ENCODE measurements around the gene LTBR.
A peak's percentile ranks its signal among the peaks of the same experiment; 100 is the strongest.
"Not testable (repeated sequence)": the region's sequence is repeated elsewhere in the genome, so short reads cannot be mapped to it uniquely, and the experiment has no call there.

Gene LTBR

GRCh38 chr12:6425590-6426531, 41.9 kb downstream of the LTBR start:
- no peak for TF ChIP-seq TAF1 (IDR thresholded peaks at IDR 0.05; ENCODE audit: borderline replicate concordance, low read depth, low read length)
- no peak for TF ChIP-seq POLR2AphosphoS5 (IDR thresholded peaks at IDR 0.05; ENCODE audit: low read depth, low read length)
- no peak for TF ChIP-seq POLR2A (IDR thresholded peaks at IDR 0.05; ENCODE audit: low read depth, low read length)
- DNase-seq (ENCODE audit: insufficient read length) (no peak), FAIRE-seq (peak; percentile 57)

- DNase-seq (ENCODE audit: insufficient read length), result peak; percentile 52
- peak; percentile 88 for FAIRE-seq
- TF ChIP-seq POLR2A (IDR thresholded peaks at IDR 0.05; ENCODE audit: low read depth, low read length) (no peak; the same call in 1 of the 2 replicates), POLR2AphosphoS5 (IDR thresholded peaks at IDR 0.05; ENCODE audit: low read depth, low read length) (peak; percentile 4; the same call in 1 of the 2 replicates), TAF1 (IDR thresholded peaks at IDR 0.05; ENCODE audit: borderline replicate concordance, low read depth, low read length) (no peak)
Observed at GRCh38 chr12:6426882-6427671, 43.1 kb downstream of the LTBR start.

- not testable (repeated sequence) for FAIRE-seq; DNase-seq (ENCODE audit: insufficient read length)
Observed at GRCh38 chr12:6427796-6428195, 43.8 kb downstream of the LTBR start.

GRCh38 chr12:6428326-6428725, 44.4 kb downstream of the LTBR start:
- FAIRE-seq (peak; percentile 66), DNase-seq (ENCODE audit: insufficient read length) (no peak)
- no peak for TF ChIP-seq TAF1 (IDR thresholded peaks at IDR 0.05; ENCODE audit: borderline replicate concordance, low read depth, low read length)
- TF ChIP-seq POLR2A (IDR thresholded peaks at IDR 0.05; ENCODE audit: low read depth, low read length), result no peak
- TF ChIP-seq POLR2AphosphoS5 (IDR thresholded peaks at IDR 0.05; ENCODE audit: low read depth, low read length), result no peak

- DNase-seq (ENCODE audit: insufficient read length) (no peak), FAIRE-seq (peak; percentile 78)
Observed at GRCh38 chr12:6430124-6430989, 46.4 kb downstream of the LTBR start.

GRCh38 chr12:6432991-6433390, 49.0 kb downstream of the LTBR start:
- DNase-seq (ENCODE audit: insufficient read length) (no peak), FAIRE-seq (peak; percentile 44)
- TF ChIP-seq POLR2AphosphoS5 (IDR thresholded peaks at IDR 0.05; ENCODE audit: low read depth, low read length) (no peak), POLR2A (IDR thresholded peaks at IDR 0.05; ENCODE audit: low read depth, low read length) (no peak), TAF1 (IDR thresholded peaks at IDR 0.05; ENCODE audit: borderline replicate concordance, low read depth, low read length) (no peak)

More at GRCh38 chr12:6430124-6430989, 46.4 kb downstream of the LTBR start:
- no peak for TF ChIP-seq POLR2A (IDR thresholded peaks at IDR 0.05; ENCODE audit: low read depth, low read length)
- no peak for TF ChIP-seq TAF1 (IDR thresholded peaks at IDR 0.05; ENCODE audit: borderline replicate concordance, low read depth, low read length)
- TF ChIP-seq POLR2AphosphoS5 (IDR thresholded peaks at IDR 0.05; ENCODE audit: low read depth, low read length), result no peak

GRCh38 chr12:6434205-6435140, 50.5 kb downstream of the LTBR start:
- FAIRE-seq, result peak; percentile 27
- TF ChIP-seq POLR2AphosphoS5 (IDR thresholded peaks at IDR 0.05; ENCODE audit: low read depth, low read length) (0 out of 2 replicates have a peak, but pooled peaks have one; percentile 25), TAF1 (IDR thresholded peaks at IDR 0.05; ENCODE audit: borderline replicate concordance, low read depth, low read length) (no peak), POLR2A (IDR thresholded peaks at IDR 0.05; ENCODE audit: low read depth, low read length) (0 out of 2 replicates have a peak, but pooled peaks have one; percentile 31)
- no peak for DNase-seq (ENCODE audit: insufficient read length)

- FAIRE-seq (no peak), DNase-seq (ENCODE audit: insufficient read length) (no peak)
- TF ChIP-seq POLR2AphosphoS5 (IDR thresholded peaks at IDR 0.05; ENCODE audit: low read depth, low read length) (no peak), POLR2A (IDR thresholded peaks at IDR 0.05; ENCODE audit: low read depth, low read length) (no peak), TAF1 (IDR thresholded peaks at IDR 0.05; ENCODE audit: borderline replicate concordance, low read depth, low read length) (no peak)
Observed at GRCh38 chr12:6435961-6436715, 52.2 kb downstream of the LTBR start.

GRCh38 chr12:6437586-6437985, 53.6 kb downstream of the LTBR start:
- TF ChIP-seq TAF1 (IDR thresholded peaks at IDR 0.05; ENCODE audit: borderline replicate concordance, low read depth, low read length) (no peak), POLR2A (IDR thresholded peaks at IDR 0.05; ENCODE audit: low read depth, low read length) (no peak), POLR2AphosphoS5 (IDR thresholded peaks at IDR 0.05; ENCODE audit: low read depth, low read length) (no peak)
- no peak for FAIRE-seq
- no peak for DNase-seq (ENCODE audit: insufficient read length)

All from GM12892 (cell line).